Suppressor macrophage (primary cell): ENCODE data around the gene TTR.

Experiments used
- DNase-seq, 4 experiments: peaks; one replicate each; pipeline ENCODE4 v3.0.0-alpha.2; 2020 to 2022

TTR gene

GRCh38 chr18:31581498-31582197 lies 10.0 kb upstream of the TTR start:
- DNase-seq, result peak; percentile 23 to 50 (median 33)

GRCh38 chr18:31583185-31583854 lies 8.4 kb upstream of the TTR start:
- no peak for DNase-seq

- DNase-seq, result no peak
Observed at GRCh38 chr18:31585991-31586390, 5.7 kb upstream of the TTR start.

- DNase-seq, result no peak
Observed at GRCh38 chr18:31586616-31587015, 5.1 kb upstream of the TTR start.

- DNase-seq, result no peak
Observed at GRCh38 chr18:31587529-31587928, 4.1 kb upstream of the TTR start.

- no peak for DNase-seq
Observed at GRCh38 chr18:31590570-31590969, 1.1 kb upstream of the TTR start.

- DNase-seq, result no peak
Observed at GRCh38 chr18:31591113-31591512, 564 bp upstream of the TTR start.

- no peak for DNase-seq
Observed at GRCh38 chr18:31592506-31593157, 955 bp downstream of the TTR start.

- no peak for DNase-seq
Observed at GRCh38 chr18:31595121-31595771, 3.6 kb downstream of the TTR start.

- peak in 1 of 4 experiments; percentile 33 for DNase-seq
Observed at GRCh38 chr18:31596081-31596872, 4.6 kb downstream of the TTR start.

- DNase-seq, result no peak
Observed at GRCh38 chr18:31598021-31598805, 6.5 kb downstream of the TTR start.

GRCh38 chr18:31603315-31603714 lies 11.6 kb downstream of the TTR start:
- peak; percentile 32 to 75 (median 59) for DNase-seq

- DNase-seq, result no peak
Observed at GRCh38 chr18:31606265-31606664, 14.6 kb downstream of the TTR start.

- DNase-seq, result no peak
Observed at GRCh38 chr18:31607384-31607783, 15.7 kb downstream of the TTR start.

- no peak for DNase-seq
Observed at GRCh38 chr18:31609886-31610285, 18.2 kb downstream of the TTR start.

GRCh38 chr18:31610286-31611205 lies 18.9 kb downstream of the TTR start:
- DNase-seq, result peak in 1 of 4 experiments; percentile 5

GRCh38 chr18:31611511-31611910 lies 19.8 kb downstream of the TTR start:
- no peak for DNase-seq

GRCh38 chr18:31612124-31612523 lies 20.4 kb downstream of the TTR start:
- no peak for DNase-seq

- no peak for DNase-seq
Observed at GRCh38 chr18:31614044-31614443, 22.4 kb downstream of the TTR start.

- no peak for DNase-seq
Observed at GRCh38 chr18:31616586-31616985, 24.9 kb downstream of the TTR start.
